Stomach (tissue), 9 donors: ENCODE measurements around the gene PDE3B. TPM values are rescaled to one million over a fixed set of nuclear protein-coding genes. Genes with fewer than 3 reads are reported as not detected.
"Not testable (repeated sequence)": the region's sequence is repeated elsewhere in the genome, so short reads cannot be mapped to it uniquely, and the experiment has no call there.

ENCODE experiments used
- DNase-seq, 2 donors: peaks; one replicate each; pipeline versions ENCODE4 v3.0.0 to v3.0.0-alpha.2; 2013 to 2019
- H3K27ac ChIP-seq, 5 donors: fragments of 200-600 bp in 4 of 5; sonication (generic) in 4 of 5; one replicate each; pipeline ENCODE4 v1.5.1; 2013 to 2019; ENCODE audit warnings: mild to moderate bottlenecking in 1 of 5, moderate library complexity in 1 of 5
- H3K27me3 ChIP-seq, 3 donors: fragments of 200-600 bp; sonication (generic); one replicate each; pipeline ENCODE4 v1.5.1; 2017 to 2019; ENCODE audit warnings: mixed run types in 1 of 3
- H3K36me3 ChIP-seq, 4 donors: fragments of 200-600 bp; sonication (generic); 1 replicate in 3 of 4; 2 replicates in 1 of 4; pipeline ENCODE4 v1.5.1; 2016 to 2019
- H3K4me1 ChIP-seq, 4 donors: fragments of 200-600 bp; sonication (generic); one replicate each; pipeline ENCODE4 v1.5.1; 2016 to 2019
- H3K4me3 ChIP-seq, 4 donors: fragments of 200-600 bp; sonication (generic) in 3 of 4; one replicate each; pipeline ENCODE4 v1.5.1; 2016 to 2019; ENCODE audit warnings: mild to moderate bottlenecking in 1 of 4
- H3K9me3 ChIP-seq, 4 donors: fragments of 200-600 bp; sonication (generic); one replicate each; pipeline ENCODE4 v1.5.1; 2016 to 2019
- EP300 ChIP-seq: sonication (generic); formaldehyde crosslinking; IDR thresholded peaks from one replicate; pipeline ENCODE4 v1.6.1; 2017; ENCODE audit warnings: antibody characterized with exemption
- POLR2A ChIP-seq, 4 donors: fragments of 450-650 bp; IDR thresholded peaks; one replicate each; pipeline ENCODE4 v1.6.1; 2016; ENCODE audit warnings: antibody characterized with exemption in 4 of 4, control low read depth in 2 of 4, mild to moderate bottlenecking in 1 of 4, moderate library complexity in 1 of 4
- POLR2AphosphoS5 ChIP-seq, 3 donors: sonication (generic); formaldehyde crosslinking; IDR thresholded peaks; one replicate each; pipeline ENCODE4 v1.6.1; 2016; ENCODE audit warnings: antibody characterized with exemption in 3 of 3
- WGBS, 5 donors: extraction: QIAGEN DNeasy Blood & Tissue Kit in 3 of 5; methylation state at CpG; one replicate each; pipeline versions ENCODE4 v1.1.5 to v1.1.7; 2013 to 2018; 5-methylcytosine and 5-hydroxymethylcytosine counted together
- intact Hi-C: fragments of 100-400 bp; cut with DNase I; formaldehyde crosslinking; loops from one replicate; pipeline ENCODE4 v1.15.1; 2023; ENCODE audit warnings: low total_unique reads
- polyA plus RNA-seq, 3 donors: library from polyadenylated mRNA; stranded (reverse); fragments of 200-250 nt; gene quantifications; one replicate each; pipeline ENCODE4 v1.2.3, GENCODE V29; 2013
- total RNA-seq, 5 donors: library from RNA; depleted of rRNA; stranded (reverse); fragments of >200 nt; gene quantifications; one replicate each; pipeline versions ENCODE4 v1.1.0 to v1.2.3, GENCODE V29; 2014 to 2016
- TF ChIP-seq, protein P1 (sequence below), 7 experiments: fragments of 450-650 bp in 4 of 7; fragments of 200-600 bp in 3 of 7; sonication (generic) in 3 of 7; IDR thresholded peaks; one replicate each; pipeline ENCODE4 v1.5.1; 2016 to 2019; ENCODE audit warnings: antibody characterized with exemption in 7 of 7, control low read depth in 2 of 7, mild to moderate bottlenecking in 1 of 7
- donor health status: healthy with polysubstance abuse.
- donor health status: Bipolar disorder and iron deficiency.
- donor health status: healthy.

PDE3B gene
- total and polyA plus RNA-seq, 8 donors, result 1.2 to 49.2 (median 14.2) TPM

DNA sequence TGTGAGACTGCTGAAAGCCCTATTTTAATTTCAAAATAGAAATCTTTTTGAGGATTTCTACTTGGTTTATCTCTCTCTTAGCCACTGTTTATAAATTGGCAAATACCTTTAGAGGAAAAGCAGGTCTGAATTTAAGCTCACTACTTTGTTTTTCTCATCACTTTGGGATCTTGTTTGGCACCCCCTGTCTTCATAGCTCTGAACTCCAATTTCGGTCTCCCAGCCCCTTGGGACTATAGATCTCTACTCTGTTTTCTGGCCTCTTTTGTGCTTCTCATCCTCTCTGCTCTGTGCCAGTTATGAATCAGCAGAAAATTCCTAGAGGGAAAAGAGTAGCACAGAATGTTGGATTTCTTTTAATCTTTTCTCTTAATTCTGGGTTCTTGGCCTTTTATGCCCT, 130.2 kb downstream of the PDE3B start:
- WGBS, 5 donors, result 75 to 88% (median 77%) methylated on average over 1 of the region's 1 CpG
- no peaks in the 10 kb centered on the region for H3K4me1 ChIP-seq
- no peaks in the 10 kb centered on the region for H3K9me3 ChIP-seq
- no peaks in the 10 kb centered on the region for H3K27me3 ChIP-seq
- intact Hi-C loops, result no loop called here
- no peak for TF ChIP-seq EP300
- TF ChIP-seq, protein P1, sequence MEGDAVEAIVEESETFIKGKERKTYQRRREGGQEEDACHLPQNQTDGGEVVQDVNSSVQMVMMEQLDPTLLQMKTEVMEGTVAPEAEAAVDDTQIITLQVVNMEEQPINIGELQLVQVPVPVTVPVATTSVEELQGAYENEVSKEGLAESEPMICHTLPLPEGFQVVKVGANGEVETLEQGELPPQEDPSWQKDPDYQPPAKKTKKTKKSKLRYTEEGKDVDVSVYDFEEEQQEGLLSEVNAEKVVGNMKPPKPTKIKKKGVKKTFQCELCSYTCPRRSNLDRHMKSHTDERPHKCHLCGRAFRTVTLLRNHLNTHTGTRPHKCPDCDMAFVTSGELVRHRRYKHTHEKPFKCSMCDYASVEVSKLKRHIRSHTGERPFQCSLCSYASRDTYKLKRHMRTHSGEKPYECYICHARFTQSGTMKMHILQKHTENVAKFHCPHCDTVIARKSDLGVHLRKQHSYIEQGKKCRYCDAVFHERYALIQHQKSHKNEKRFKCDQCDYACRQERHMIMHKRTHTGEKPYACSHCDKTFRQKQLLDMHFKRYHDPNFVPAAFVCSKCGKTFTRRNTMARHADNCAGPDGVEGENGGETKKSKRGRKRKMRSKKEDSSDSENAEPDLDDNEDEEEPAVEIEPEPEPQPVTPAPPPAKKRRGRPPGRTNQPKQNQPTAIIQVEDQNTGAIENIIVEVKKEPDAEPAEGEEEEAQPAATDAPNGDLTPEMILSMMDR (IDR thresholded peaks at IDR 0.05), result peak in 1 of 7 experiments; percentile 10
- TF ChIP-seq POLR2A (IDR thresholded peaks at IDR 0.05), result no peak
- no peak overlapping the region for H3K4me3 ChIP-seq
- no peak for DNase-seq
- no peaks in the 10 kb centered on the region for H3K36me3 ChIP-seq
- H3K27ac ChIP-seq, result no peak overlapping the region

DNA sequence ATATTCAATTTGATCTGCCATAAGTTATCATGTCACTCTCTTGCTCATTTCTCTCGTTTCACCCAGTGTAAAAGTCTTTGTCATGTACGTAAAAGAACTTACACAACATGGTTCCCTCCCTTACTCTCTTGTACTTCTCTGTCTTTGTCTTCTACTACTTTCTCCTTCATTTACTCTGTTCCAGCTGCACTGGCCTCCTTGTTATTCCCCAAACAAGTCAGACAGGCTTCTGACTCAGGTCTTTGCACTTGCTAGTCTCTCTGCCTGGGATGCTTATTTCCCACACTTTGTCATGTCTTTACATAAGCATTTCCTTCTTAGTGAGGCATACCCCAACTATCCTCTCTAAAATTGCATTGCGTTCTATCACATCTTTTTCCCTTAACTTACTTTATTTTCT, 131.1 kb downstream of the PDE3B start:
- no peaks in the 10 kb centered on the region for H3K36me3 ChIP-seq
- H3K27ac ChIP-seq, result no peak overlapping the region
- H3K4me3 ChIP-seq, result no peak overlapping the region
- H3K9me3 ChIP-seq, result no peaks in the 10 kb centered on the region
- no peaks in the 10 kb centered on the region for H3K4me1 ChIP-seq
- DNase-seq, result no peak
- TF ChIP-seq POLR2A (IDR thresholded peaks at IDR 0.05), result no peak
- TF ChIP-seq EP300, result no peak
- no peak for TF ChIP-seq POLR2AphosphoS5 (IDR thresholded peaks at IDR 0.05)
- TF ChIP-seq, protein P1 (IDR thresholded peaks at IDR 0.05), result no peak
- H3K27me3 ChIP-seq, result no peaks in the 10 kb centered on the region
- 88 to 97% (median 94%) methylated on average over 3 of the region's 3 CpGs for WGBS, 5 donors
- intact Hi-C loops, result no loop called here

DNA sequence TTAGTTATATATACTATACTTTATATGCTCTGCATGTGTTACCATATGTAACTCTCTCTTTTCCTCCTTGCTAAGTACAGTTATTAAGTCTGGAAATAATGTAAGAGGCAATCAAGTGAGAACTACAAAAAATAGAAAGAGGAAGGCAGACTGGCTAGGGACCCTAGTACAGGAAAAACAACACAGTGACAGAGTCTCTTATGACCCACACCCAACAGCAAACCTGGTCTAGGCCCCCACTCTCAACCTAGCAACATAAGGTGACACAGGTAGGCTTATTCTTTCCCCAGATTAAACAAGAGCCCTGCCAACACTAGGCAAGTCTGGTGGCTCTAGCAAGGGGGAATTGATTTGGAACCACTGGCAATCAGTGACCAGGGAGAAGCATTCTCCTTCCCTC, 132.3 kb downstream of the PDE3B start:
- intact Hi-C loops, result no loop called here
- H3K4me1 ChIP-seq, result no peaks in the 10 kb centered on the region
- H3K9me3 ChIP-seq, result no peaks in the 10 kb centered on the region
- no peak overlapping the region for H3K27ac ChIP-seq
- no peaks in the 10 kb centered on the region for H3K27me3 ChIP-seq
- no peak overlapping the region for H3K4me3 ChIP-seq
- H3K36me3 ChIP-seq, result no peaks in the 10 kb centered on the region
- TF ChIP-seq POLR2A (IDR thresholded peaks at IDR 0.05) (no peak), EP300 (no peak), POLR2AphosphoS5 (IDR thresholded peaks at IDR 0.05) (no peak)
- TF ChIP-seq, protein P1 (IDR thresholded peaks at IDR 0.05), result no peak
- DNase-seq, result no peak

DNA sequence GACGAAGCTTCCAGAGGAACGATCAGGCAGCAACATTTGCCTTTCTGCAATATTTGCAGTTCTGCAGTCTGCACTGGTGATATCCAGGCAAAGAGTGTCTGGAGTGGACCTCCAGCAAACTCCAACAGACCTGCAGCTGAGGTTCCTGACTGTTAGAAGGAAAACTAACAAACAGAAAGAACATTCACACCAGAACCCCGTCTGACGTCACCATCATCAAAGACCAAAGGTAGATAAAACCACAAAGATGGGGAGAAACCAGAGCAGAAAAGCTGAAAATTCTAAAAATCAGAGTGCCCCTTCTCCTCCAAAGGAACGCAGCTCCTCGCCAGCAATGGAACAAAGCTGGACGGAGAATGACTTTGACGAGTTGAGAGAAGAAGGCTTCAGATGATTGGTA, 134.9 kb downstream of the PDE3B start:
- 93 to 97% (median 95%) methylated on average over 8 of the region's 8 CpGs for WGBS, 5 donors
- H3K36me3 ChIP-seq, H3K4me3 ChIP-seq, H3K9me3 ChIP-seq, H3K27me3 ChIP-seq, intact Hi-C loops, H3K4me1 ChIP-seq, DNase-seq, H3K27ac ChIP-seq: not testable (repeated sequence)

DNA sequence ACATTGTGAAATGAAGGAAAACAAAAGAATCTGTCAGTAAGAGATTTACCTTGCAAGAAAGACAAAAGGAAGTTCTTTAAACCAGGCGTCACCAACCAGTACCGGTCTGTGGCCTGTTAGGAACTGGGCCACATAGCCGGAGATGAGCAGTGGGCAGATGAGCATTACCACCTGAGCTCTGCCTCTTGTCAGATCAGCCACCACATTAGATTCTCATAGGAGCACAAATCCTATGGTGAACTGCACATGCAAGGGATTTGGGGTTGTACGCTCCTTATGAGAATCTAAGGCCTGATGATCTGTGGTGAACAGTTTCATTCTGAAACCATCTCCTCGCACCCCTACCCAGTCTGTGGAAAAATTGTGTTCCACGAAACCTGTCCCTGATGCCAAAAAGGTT, 140.2 kb downstream of the PDE3B start:
- Histone ChIP-seq H3K4me3 (no peak overlapping the region), H3K4me1 (no peaks in the 10 kb centered on the region), H3K36me3 (no peaks in the 10 kb centered on the region), H3K27ac (no peak overlapping the region), H3K27me3 (no peaks in the 10 kb centered on the region), H3K9me3 (no peaks in the 10 kb centered on the region)
- TF ChIP-seq EP300 (no peak), POLR2A (IDR thresholded peaks at IDR 0.05) (no peak), POLR2AphosphoS5 (IDR thresholded peaks at IDR 0.05) (no peak)
- TF ChIP-seq, protein P1 (IDR thresholded peaks at IDR 0.05), result no peak
- DNase-seq, result no peak
- intact Hi-C loops, result no loop called here
- 88 to 95% (median 92%) methylated on average over 6 of the region's 6 CpGs for WGBS, 5 donors
